Glutamatergic neuron (in vitro differentiated cells): Measurements from ENCODE around the gene KIF4B. TPM values are rescaled to one million over a fixed set of nuclear protein-coding genes. Genes with fewer than 3 reads are reported as not detected.

Experiments used
- DNase-seq: peaks from one replicate; pipeline ENCODE4 v3.0.0; 2022
- H3K27ac Mint-ChIP-seq: one replicate; pipeline ENCODE4 v1.8.0; 2020; ENCODE audit warnings: mild to moderate bottlenecking, mixed read lengths, inconsistent platforms; ENCODE audit not compliant: unreplicated experiment
- H3K27me3 Mint-ChIP-seq: one replicate; pipeline ENCODE4 v1.8.0; 2020; ENCODE audit warnings: mild to moderate bottlenecking, moderate library complexity, mixed read lengths, inconsistent platforms; ENCODE audit not compliant: unreplicated experiment
- H3K36me3 Mint-ChIP-seq: one replicate; pipeline ENCODE4 v1.8.0; 2020; ENCODE audit warnings: mild to moderate bottlenecking, mixed read lengths, inconsistent platforms; ENCODE audit not compliant: unreplicated experiment
- H3K4me1 Mint-ChIP-seq: one replicate; pipeline ENCODE4 v1.8.0; 2020; ENCODE audit warnings: mild to moderate bottlenecking, low read depth, mixed read lengths, inconsistent platforms; ENCODE audit not compliant: unreplicated experiment
- H3K4me3 Mint-ChIP-seq: one replicate; pipeline ENCODE4 v1.8.0; 2020; ENCODE audit warnings: mild to moderate bottlenecking, mixed read lengths, inconsistent platforms; ENCODE audit not compliant: unreplicated experiment
- H3K9me3 Mint-ChIP-seq: one replicate; pipeline ENCODE4 v1.8.0; 2020; ENCODE audit warnings: mild to moderate bottlenecking, moderate library complexity, mixed read lengths, inconsistent platforms; ENCODE audit not compliant: unreplicated experiment
- CTCF ChIP-seq: fragments of 200-600 bp; sonication (generic); IDR thresholded peaks from one replicate; pipeline ENCODE4 v1.5.0; 2021; ENCODE audit not compliant: partially characterized antibody, unreplicated experiment
- total RNA-seq: library from RNA; stranded (reverse); fragmentation: NEBNext Ultra II Directional; extraction: Animal tissue kit (Norgen Biotek cat#: 25700); gene quantifications from one replicate; pipeline ENCODE4 v1.2.1, GENCODE V29; 2021; ENCODE audit not compliant: unreplicated experiment

The KIF4B gene
- total RNA-seq, 1 donor from 2014 or later = not detected

- Mint-ChIP-seq H3K4me3 (no peak overlapping the region), H3K27me3 (peaks cover 4% of the 10 kb centered on the region), H3K27ac (no peak overlapping the region), H3K4me1 (no peaks in the 10 kb centered on the region), H3K9me3 (peaks cover 3% of the 10 kb centered on the region), H3K36me3 (no peaks in the 10 kb centered on the region)
- DNase-seq = no peak
- no peak for TF ChIP-seq CTCF
Observed at GRCh38 chr5:155008669-155009068, 4.9 kb upstream of the KIF4B start.

GRCh38 chr5:155010881-155011280 lies 2.7 kb upstream of the KIF4B start:
- peaks cover 6% of the 10 kb centered on the region for H3K9me3 Mint-ChIP-seq
- H3K4me1 Mint-ChIP-seq = no peaks in the 10 kb centered on the region
- peaks cover 4% of the 10 kb centered on the region for H3K27me3 Mint-ChIP-seq
- no peak for DNase-seq
- peaks cover 18% of the 10 kb centered on the region for H3K36me3 Mint-ChIP-seq
- no peak overlapping the region for H3K4me3 Mint-ChIP-seq
- TF ChIP-seq CTCF = no peak
- H3K27ac Mint-ChIP-seq = no peak overlapping the region

- Mint-ChIP-seq H3K9me3 (peaks cover 3% of the 10 kb centered on the region), H3K36me3 (peaks cover 25% of the 10 kb centered on the region), H3K27me3 (peaks cover 3% of the 10 kb centered on the region), H3K27ac (no peak overlapping the region), H3K4me3 (no peak overlapping the region), H3K4me1 (no peaks in the 10 kb centered on the region)
- no peak for DNase-seq
- TF ChIP-seq CTCF = no peak
Observed at GRCh38 chr5:155015239-155015638, 1.7 kb downstream of the KIF4B start.

- H3K27me3 Mint-ChIP-seq = peaks cover 3% of the 10 kb centered on the region
- no peak overlapping the region for H3K27ac Mint-ChIP-seq
- peaks cover 25% of the 10 kb centered on the region for H3K36me3 Mint-ChIP-seq
- no peak for DNase-seq
- no peak for TF ChIP-seq CTCF
- no peaks in the 10 kb centered on the region for H3K4me1 Mint-ChIP-seq
- H3K9me3 Mint-ChIP-seq = peaks cover 3% of the 10 kb centered on the region
- no peak overlapping the region for H3K4me3 Mint-ChIP-seq
Observed at GRCh38 chr5:155017610-155018009, 4.1 kb downstream of the KIF4B start.

- H3K9me3 Mint-ChIP-seq = peaks cover 3% of the 10 kb centered on the region
- no peak for TF ChIP-seq CTCF
- H3K27ac Mint-ChIP-seq = no peak overlapping the region
- H3K4me1 Mint-ChIP-seq = no peaks in the 10 kb centered on the region
- peaks cover 19% of the 10 kb centered on the region for H3K36me3 Mint-ChIP-seq
- H3K4me3 Mint-ChIP-seq = no peak overlapping the region
- peaks cover 7% of the 10 kb centered on the region for H3K27me3 Mint-ChIP-seq
- no peak for DNase-seq
Observed at GRCh38 chr5:155019601-155020226, 6.2 kb downstream of the KIF4B start.
